NCI-H82 (cell line): Measurements from ENCODE around the gene TOR1A.
A peak's percentile ranks its signal among the peaks of the same experiment; 100 is the strongest.

Experiments used
- DNase-seq: peaks from one replicate; lab custom pipeline; 2025; lab: John Stamatoyannopoulos, UW

The TOR1A gene

DNA sequence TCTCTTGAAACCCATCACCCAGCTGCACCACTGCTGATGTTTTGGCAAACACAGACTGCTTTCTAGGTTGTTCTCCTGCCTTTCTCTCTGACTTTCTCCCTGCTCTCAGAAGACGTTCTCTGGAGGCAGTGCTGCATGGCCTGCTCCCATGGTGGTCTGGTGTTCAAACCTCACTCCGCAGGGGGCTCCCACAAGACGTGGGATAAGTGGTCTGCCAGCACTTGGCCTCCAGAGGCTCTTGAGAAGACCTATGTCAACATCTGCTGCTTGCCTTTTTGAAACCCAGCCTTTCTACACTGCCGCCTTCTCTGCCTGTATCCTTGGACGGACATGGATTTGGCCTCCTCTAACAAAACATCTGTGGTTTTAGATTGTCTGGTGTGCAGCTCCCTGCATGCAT is 27.9 kb upstream of the TOR1A start:
- no peak for DNase-seq

DNA sequence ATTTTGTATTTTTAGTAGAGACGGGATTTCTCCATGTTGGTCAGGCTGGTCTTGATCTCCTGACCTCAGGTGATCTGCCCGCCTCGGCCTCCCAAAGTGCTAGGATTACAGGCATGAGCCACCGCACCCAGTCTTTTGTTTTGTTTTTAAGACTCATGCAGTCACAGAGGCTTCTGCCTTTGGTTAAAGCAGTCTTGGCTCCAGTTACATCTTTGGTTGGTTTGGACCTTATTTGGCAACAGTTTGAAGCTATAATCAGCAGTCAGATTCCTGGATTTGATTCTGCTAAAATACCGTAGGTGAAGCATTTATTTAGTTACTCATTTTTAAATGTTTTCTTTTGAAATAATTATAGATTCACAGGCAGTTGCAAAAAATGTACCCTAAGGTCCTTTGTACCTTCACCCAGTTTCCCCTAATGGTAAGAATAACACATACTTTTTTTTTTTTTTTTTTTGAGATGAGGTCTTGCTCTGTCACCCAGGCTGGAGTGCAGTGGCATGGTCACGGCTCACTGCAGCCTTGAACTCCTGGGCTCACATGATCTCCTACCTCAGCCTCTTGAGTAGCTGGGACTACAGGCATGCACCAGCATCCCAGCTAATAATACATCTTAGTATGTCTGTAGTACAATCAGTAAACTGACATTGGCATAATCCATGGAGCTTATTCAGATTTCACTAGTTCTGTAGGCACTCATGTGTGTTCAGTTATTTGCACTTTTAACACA is 27.1 kb upstream of the TOR1A start:
- DNase-seq, result no peak

DNA sequence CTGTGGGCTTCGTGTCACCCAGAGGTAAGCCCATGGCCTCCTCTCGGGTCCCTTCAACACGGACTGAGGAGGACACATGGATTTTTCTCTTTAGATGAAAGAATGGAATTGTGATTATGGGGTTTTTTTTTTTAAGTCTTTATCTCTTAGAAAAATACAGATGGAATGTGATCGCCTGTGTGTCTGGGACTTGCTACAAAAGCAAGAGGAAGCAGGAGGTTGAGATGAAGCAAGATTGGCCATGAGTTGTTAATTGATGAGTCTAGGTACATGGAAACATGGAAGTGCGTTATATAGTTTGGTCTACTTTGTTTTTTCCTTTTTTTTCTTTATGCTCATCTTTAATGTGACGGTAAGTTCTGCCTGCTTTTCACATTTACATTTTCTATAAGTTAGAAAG is 26.0 kb upstream of the TOR1A start:
- no peak for DNase-seq

DNA sequence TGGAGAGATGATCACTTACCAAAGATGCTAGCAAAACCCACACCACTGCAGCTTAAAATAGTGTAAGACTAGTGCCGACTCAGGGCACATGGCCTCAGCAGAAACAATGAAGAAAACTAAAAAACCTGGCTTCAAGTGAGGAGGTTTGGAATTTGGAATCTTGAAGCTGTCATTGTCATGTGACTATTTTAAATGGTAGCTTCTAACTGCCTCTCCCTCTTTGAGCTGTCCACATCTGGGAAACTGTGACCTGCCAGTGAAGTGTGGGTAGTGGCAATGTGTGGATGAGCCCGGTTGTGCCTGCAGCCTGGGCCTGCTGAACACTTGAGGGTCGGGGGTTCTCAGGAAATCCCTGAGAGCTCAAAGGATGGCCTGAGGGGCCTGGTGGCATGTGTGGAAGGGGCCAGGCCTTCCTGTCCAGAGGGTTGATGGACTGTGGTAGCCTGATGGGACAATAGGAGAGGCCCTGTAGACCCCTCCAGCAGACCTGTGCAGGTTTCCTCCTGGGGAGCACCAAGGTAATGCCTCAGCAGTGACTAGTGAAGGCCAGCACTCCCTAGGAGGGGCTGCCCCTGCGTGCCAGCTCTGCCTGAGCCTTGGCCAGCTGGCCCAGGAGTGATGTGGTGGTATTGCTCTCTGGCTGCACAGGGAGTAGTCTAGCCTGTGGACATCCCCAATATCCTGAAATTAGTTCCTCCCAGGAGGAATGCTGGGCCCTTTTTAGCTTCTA is 24.9 kb upstream of the TOR1A start:
- no peak for DNase-seq

DNA sequence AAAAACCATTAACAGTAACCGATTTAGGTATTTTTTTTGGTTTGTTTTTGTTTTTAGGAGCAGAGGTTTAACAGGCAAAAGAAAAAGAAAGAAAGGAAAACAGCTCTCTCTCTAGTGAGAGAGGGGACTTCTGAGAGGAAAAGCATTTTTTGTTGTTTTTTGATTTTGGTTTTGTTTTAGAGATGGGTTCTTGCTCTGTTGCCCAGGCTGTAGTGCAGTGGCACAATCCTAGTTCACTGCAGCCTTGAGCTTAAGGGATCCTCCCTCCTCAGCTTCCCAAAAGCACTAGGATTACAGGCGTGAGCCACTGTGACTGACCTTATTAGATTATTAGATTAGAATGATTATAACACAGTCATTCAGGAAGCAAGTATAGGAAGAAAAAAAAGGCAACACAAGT is 21.4 kb upstream of the TOR1A start:
- peak; percentile 87 for DNase-seq

DNA sequence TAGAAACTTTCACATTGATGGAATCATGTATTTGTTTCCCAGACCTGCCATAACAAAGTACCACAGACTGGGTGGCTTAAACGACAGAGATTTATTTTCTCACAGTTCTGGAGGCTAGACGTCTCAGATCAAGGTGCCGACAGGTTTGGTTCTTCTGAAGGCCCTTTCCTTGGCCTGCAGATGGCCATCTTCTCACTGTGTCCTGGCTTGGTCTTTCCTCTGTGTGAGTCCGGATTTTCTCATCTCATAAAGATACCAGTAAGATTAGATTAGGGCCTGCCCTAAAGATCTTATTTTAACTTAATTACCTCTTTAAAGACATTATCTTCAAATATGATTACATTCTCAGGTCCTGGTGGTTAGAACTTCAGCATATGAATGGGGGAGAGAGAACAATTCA is 17.1 kb upstream of the TOR1A start:
- DNase-seq, result peak; percentile 74

DNA sequence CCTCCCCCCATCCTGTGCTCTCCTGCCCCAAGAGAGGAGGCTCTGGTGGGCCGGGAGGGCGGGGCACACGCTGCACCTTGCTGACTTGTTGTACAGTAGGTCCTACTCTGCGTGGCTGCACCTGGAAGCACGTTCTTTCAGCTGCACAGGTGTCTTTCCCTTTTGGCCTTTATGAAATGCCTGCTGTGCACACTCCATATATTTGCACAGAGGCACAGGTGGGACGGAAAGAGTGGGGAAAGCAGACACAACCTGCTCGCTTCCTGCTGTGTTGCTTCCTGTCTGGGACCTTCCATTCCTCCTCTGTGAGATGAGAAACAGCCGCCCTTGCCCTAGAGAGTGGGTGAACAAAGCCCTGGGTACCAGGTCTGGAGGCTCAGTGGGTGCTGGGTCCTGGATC is 16.1 kb upstream of the TOR1A start:
- DNase-seq, result no peak

DNA sequence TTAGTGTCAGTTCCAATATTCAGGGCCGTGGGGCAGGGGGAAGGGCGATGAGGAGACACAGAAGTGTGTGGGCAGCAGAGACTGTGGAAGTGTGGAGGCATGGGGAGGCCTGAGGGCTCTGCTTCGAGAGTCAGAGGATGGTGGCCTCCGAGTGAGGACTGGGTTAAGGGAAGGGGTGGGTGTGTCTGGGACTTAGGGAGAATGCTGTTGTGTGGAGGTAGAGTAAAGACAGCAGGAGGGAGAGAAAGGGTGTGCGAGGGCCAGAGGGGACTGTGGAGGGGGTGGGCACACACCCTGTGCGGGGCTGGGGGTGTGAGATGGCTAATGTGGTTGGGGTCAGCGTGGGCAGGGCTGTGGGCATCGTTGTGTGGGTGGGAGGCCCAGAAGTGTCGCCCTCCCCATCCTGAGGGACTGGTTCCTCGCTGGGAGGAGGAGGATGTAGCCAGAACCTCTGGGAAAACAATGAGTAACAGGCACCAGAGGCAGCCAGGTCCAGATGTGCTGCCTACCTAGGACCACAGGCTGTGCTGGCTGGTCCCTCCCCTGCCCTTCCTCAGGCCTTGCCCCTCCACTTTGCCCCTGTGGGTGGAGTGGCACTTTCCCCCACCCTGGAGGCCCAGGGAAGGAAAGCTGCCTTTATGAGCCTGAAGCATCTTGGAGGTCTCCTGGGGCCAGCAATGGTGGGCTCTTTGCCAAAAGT is 15.5 kb upstream of the TOR1A start:
- no peak for DNase-seq

DNA sequence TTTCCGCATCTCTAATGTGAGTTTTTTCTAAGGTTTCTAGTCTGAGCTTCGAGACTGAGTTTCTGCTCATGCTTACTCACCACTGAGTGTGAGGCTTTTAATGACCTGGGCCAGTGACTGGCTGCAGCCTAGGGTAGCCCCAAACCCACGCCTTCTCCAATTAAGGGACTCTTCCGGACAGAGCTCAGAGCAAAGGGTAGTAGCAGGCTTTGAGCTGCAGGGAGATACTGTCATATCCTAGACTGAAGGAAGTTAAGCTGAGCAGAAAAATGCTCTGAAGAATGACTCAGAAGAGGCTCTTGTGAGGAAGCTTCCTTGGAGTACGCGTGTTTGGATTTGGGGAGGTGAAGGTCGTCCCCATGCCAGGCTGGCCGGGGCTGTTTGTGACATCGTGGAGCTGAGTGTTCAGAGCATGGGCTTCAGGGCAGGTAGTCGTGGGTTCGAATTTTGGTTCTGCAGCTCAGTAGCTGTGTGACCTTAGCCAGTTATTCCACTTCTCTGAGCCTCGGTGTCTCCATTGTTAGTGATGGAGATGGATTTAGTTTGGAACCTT is 14.8 kb upstream of the TOR1A start:
- DNase-seq, result no peak

DNA sequence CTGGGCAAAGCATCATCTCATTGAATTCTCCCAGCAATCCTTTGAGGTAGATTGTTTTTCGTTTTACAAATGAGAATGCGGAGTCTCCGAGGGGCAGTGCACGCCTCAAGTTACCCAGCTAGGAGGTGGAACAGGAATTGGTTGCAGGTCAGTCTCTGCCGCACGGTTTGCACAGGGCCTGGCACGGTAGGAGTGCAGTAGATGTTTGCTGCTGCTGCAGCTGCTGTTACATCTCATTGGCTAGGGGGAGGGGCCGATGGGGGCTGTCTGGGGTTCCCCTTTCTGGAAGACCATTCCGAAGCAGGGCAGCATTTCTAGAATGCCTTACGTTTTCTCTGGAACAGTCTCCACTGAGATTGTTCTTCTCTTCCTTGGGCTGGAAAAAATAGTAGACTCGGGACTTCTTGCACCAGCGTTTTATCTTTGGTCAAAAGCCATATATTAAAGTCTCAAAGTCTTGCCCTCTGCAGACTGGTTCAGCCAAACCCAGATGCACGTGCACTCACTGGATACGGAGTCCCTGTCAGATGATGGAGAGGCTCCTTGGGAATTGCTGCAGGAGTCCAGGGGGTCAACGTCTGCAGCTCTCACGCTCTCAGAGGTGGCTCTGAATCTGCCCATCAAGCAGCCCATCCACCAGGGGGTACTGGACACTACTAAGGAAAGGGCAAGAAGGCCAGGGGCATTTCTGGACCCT is 12.5 kb upstream of the TOR1A start:
- no peak for DNase-seq

DNA sequence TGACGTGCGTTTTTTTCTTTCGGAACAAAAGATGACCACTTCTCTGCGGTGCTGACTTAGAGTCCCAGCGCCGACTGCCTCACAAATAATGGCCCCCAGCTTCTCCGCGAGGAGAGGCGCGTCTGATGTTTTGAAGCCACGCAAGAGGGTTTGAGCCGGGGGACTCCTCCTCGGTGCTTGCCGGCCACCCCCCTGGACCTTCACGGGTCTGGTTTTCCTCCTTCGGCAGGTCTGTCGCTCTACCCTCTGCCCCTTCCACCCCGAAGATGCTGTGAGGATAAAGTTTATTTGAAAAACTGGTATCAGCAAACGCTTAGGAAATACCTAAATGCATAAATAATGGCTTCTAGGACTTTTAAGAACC is 11.9 kb upstream of the TOR1A start:
- DNase-seq, result no peak

DNA sequence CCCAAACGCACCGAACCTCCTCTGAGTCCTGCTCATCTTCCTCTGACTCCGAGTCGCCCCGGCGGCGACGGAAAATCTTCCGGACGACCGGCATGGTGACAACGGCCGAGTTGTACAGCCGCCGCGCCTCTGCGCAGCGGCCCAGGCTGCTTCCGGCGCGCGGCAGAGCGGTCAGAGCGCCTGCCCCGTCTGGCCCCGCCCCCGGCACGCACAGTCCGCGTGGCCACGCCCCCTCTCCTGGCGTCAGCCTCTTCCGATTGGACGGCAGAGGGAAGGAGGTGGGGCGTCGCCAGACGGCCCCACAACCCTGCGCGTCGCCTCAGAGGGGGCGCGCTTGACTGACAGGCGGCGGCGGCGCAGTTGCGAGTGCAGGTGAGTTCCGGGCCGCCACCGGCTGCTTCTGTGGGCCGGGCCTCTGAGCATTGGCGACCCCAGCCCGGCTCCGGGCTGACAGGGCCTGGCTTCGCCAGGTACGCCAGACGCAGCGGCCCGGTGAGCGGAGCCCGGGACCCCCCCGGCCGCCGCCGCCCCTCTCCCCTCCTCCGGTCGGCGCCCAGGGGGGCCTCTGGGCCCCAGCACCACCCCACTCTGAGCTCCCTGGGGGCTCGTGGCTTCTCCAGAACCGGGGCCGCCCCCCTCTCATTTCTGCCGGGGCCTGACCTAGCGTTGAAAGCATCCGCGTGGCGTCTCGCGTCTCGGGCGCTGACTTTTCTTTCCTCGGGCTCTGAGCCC is 11.4 kb upstream of the TOR1A start, which contains the start of the genes C9orf78 and USP20:
Gene C9orf78, minus strand, starts transcription at position 148 of the 732 bp plus-strand sequence. Its CDS starts 54 bp downstream, at position 94.
Gene USP20, plus strand, starts transcription at position 331 of the 732 bp plus-strand sequence. CDS start 17,098 bp downstream, outside the sequence.
- peak; percentile 98 for DNase-seq

DNA sequence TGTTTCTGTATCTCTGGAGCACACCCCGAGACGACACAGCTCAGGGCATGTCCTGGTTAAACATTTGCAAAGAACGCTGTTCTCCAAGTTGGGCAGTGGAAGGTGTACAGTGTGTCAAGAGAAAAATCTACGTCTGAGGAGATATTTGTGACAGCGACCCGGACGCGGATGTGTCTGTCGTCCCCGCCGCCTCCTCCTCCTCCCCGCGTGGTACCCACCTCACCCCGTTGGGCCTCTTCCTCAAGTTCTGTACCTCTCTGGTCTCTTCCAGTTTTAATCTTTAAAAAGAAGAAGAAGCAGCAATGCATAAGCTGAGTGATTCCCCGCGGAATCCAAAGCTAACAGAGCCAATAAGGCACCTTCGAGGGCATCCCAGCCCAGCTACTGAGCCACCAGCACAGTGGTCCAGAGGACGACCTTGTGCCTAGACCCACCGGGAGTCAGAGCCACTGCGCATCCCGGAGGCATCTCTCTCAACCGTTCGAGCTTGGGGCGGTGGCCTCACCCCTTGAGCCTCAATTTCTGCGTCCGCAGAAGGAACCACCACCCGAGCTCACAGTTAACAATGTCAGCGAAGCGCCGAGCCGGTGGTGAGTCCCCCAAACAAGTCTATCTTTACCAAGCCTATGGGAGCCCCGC is 10.7 kb upstream of the TOR1A start:
- peak; percentile 49 for DNase-seq

DNA sequence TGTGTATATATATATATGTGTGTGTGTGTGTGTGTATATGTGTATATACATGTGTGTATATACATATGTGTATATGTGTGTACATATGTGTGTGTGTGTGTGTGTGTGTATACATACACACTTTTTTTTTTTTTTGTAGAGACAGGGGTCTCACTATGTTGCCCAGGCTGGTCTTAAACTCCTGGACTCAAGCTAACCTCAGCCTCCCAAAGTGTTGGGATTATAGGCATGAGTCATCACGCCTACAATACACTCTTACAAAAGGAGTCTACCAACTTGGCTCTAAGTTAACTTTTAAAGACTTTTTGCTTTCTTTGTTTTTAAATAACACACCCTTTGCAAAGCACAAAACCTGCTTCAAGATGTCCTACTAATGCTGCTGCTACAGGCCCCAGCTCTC is 9.0 kb upstream of the TOR1A start:
- no peak for DNase-seq

DNA sequence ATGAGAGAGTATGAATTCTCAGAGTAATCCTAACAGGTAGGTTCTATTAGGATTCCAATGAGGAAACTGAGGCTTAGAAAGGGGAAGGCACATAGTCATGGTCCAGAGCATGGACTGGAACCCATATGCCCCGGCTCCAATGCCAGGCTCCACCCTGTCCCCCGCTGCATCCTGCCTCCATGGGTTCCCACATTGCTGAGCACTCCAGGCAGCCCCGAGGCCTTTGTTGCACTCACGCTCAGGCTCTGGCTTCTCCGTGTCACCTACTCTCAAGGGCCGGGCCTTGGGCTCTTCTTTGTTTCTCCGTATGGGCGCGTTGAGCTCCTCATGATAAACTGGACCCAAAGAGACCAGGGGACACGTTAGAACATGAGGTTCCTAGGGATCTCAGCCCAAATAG is 5.0 kb upstream of the TOR1A start:
- DNase-seq, result no peak

DNA sequence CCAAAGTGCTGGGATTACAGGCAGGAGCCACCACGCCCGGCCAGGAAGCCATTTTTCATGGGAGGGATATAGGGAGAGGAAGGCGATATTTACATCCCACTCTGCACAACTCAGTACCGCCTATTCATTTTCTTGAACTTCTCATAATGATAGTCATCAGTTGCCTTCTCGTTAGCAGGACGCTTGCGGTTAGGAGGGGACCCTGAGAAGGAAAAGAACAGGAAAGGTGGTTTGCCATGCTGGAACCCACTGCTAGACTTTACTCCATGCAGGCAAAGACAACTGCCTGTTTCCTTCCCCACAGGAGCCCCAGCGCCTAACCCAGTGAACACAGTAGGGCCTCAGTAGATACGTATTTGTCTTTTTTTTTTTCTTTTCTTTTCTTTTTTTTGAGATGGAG is 4.1 kb upstream of the TOR1A start:
- DNase-seq, result no peak

DNA sequence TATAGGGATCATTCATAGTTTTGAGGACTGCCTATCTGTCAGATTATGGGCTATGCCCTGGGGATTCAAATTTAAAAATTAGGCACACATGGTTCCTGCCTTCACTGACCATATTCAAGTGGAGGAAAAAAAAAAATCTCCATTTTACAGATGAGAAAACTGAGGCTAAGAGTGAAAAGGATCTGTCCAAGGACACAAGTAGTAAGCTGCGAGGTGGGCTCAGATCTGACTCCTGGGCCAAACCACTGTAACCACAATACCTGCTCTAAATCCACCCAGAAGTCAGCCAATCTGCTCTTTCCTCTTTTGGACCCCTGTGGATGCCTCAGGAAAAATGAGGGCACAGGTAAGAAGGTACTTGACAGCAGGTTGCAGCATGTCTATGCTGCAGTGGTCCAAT is 2.8 kb upstream of the TOR1A start:
- DNase-seq, result no peak

DNA sequence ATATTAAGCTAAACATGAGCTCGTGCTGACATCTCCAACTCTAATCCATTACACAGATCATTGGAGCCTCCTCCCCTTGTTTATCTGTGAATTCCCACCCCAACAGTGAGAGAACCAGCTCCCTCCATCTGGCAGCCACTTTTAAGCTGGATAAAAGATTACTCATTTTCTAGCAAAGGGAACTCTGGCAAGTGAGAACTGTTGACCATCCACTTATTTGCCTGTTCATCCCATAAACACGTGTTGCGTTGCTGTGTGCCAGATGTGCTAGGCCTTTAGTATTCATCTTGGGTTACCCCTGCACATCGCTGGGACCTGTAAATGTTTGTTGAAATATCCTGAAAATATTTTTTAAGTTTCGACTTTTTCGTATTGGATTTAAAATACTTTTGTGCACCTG is 2.4 kb upstream of the TOR1A start:
- DNase-seq, result peak; percentile 91

DNA sequence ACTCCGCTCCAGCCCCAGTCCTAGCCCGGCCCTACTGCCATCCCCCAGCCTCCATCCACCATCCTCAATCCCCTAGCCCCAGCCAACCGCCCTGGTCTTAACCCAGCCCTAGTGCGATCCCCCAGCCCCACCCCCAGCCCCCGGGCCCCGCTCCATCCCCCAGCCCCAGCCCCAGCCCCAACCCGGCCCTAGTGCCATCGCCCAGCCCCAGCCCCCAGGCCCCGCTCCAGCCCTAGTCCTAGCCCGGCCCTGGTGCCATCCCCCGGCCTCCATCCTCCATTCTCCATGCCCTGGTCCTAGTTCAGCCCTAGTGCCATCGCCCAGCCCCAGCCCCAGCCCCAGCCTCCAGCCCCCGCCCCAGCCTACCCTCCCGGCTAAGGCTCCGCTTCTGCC is 398 bp downstream of the TOR1A start:
- peak; percentile 44 for DNase-seq

DNA sequence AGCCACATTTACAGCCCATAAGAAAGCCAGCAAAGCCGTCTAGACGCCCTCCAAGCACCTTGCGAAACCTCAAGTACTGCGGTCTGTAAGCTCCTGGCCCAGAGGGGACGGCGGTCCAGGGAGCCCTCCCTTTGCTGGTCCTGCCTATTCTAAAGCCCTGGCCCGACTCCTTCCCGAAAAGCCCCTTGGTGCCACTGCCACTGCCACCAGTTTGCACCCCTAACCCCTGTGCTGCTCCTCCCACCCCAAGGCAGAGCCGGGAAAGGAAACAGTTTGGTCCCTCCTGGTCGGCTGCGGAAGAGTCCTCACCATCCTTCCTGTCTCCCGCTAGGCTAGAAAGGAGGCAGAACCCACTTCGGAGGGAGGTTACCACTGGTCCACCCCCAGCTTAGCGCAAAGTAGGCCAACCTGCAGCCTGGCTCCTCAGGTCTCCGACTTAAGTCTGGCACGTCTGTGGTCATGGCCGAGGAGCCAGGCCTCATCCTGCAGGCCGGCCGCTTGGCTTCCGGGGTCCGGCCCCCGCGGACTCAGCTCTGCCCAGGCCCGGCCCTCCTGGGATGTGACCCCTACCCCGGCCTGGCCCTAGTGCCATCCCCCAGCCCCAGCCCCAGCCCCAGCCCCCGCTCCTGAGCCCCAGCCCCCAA is 916 bp downstream of the TOR1A start:
- peak; percentile 45 for DNase-seq
